Endothelial cell of umbilical vein (primary cell): ENCODE measurements around the gene RAB10. TPM values are rescaled to one million over a fixed set of nuclear protein-coding genes. Genes with fewer than 3 reads are reported as not detected.

Experiments used
- BruUV-seq: library from RNA; stranded (reverse); fragments of 400-500 nt; replicated peaks from 2 replicates; lab custom pipeline; 2021; lab: Mats Ljungman, UMichigan
- CTCF ChIA-PET: fragments of 300-600, 350-600 bp; sonication (Branson Sonifier 250); formaldehyde crosslinking; loops from one replicate; lab custom pipeline; 2021; ENCODE audit warnings: antibody characterized with exemption, inconsistent platforms; lab: Charles Lee
- POLR2A ChIA-PET: fragments of 300-600, 350-600 bp; sonication (Branson Sonifier 250); formaldehyde crosslinking; loops from one replicate; lab custom pipeline; 2021; ENCODE audit warnings: antibody characterized with exemption, inconsistent platforms; lab: Charles Lee
- DNase-seq: peaks from one replicate; pipeline ENCODE4 v3.0.0-alpha.2; 2011; ENCODE audit warnings: low read depth, low spot score
- FAIRE-seq: peaks from 2 replicates; lab custom pipeline; 2011; peaks lifted over from hg19 to GRCh38; lab: Jason Lieb, UNC
- H2AFZ ChIP-seq: 2 replicates; pipeline ENCODE4 v1.6.0; 2012; ENCODE audit warnings: low read depth, low read length, control low read depth, inconsistent platforms
- H3K27ac ChIP-seq: 2 replicates; pipeline ENCODE4 v1.5.1; 2011; ENCODE audit warnings: low read depth, mild to moderate bottlenecking, control low read depth, low read length, moderate library complexity; ENCODE audit not compliant: insufficient read depth
- H3K27me3 ChIP-seq, 2 experiments: 2 replicates each; pipeline versions ENCODE4 v1.6.0 to v1.6.1; 2011; ENCODE audit warnings: low read length in 2 of 2, mixed read lengths in 1 of 2; ENCODE audit not compliant: control insufficient read depth in 2 of 2, insufficient read depth in 2 of 2
- H3K36me3 ChIP-seq, 2 experiments: 2 replicates in 1 of 2; 3 replicates in 1 of 2; pipeline ENCODE4 v1.5.1; 2011; ENCODE audit warnings: low read length in 2 of 2, mild to moderate bottlenecking in 1 of 2, moderate library complexity in 1 of 2; ENCODE audit not compliant: control insufficient read depth in 2 of 2, insufficient read depth in 2 of 2; ENCODE audit errors: extremely low read depth in 1 of 2
- H3K4me1 ChIP-seq: 3 replicates; pipeline ENCODE4 v1.5.1; 2011; ENCODE audit warnings: mild to moderate bottlenecking, low read length; ENCODE audit not compliant: control insufficient read depth, insufficient read depth; ENCODE audit errors: extremely low read depth
- H3K4me2 ChIP-seq: 2 replicates; pipeline ENCODE4 v1.6.1; 2011; ENCODE audit warnings: low read length, control low read depth, mixed read lengths; ENCODE audit not compliant: insufficient read depth
- H3K4me3 ChIP-seq, 3 experiments: fragments of 200-600 bp in 1 of 3; sonication (generic), shearing (Covaris generic) in 1 of 3; replicated peaks in 1 of 3; 2 replicates each; pipeline ENCODE4 v1.5.1; 2011 to 2016; ENCODE audit warnings: control low read depth in 3 of 3, low read length in 3 of 3, mild to moderate bottlenecking in 2 of 3, inconsistent platforms in 1 of 3, low read depth in 1 of 3, moderate library complexity in 1 of 3; ENCODE audit not compliant: insufficient read depth in 1 of 3
- H3K79me2 ChIP-seq: 2 replicates; pipeline ENCODE4 v1.6.0; 2012; ENCODE audit warnings: low read length, inconsistent platforms; ENCODE audit not compliant: control insufficient read depth, insufficient read depth
- H3K9ac ChIP-seq: replicated peaks from 2 replicates; pipeline ENCODE3; 2011; ENCODE audit warnings: low read length, control low read depth; ENCODE audit not compliant: insufficient read depth; ENCODE audit errors: extremely low read depth
- H3K9me1 ChIP-seq: replicated peaks from 3 replicates; pipeline ENCODE4 v1.6.0; 2011; ENCODE audit warnings: mild to moderate bottlenecking, low read length; ENCODE audit not compliant: control insufficient read depth, insufficient read depth; ENCODE audit errors: extremely low read depth
- H3K9me3 ChIP-seq: replicated peaks from 2 replicates; pipeline ENCODE4 v1.5.1; 2012; ENCODE audit warnings: low read length, inconsistent platforms; ENCODE audit not compliant: control insufficient read depth, insufficient read depth
- H4K20me1 ChIP-seq: replicated peaks from 2 replicates; pipeline ENCODE3; 2011; ENCODE audit warnings: mild to moderate bottlenecking, low read length; ENCODE audit not compliant: control insufficient read depth, insufficient read depth; ENCODE audit errors: extremely low read depth
- CTCF ChIP-seq, 2 donors: IDR thresholded peaks; 1 replicate in 1 of 2; 2 replicates in 1 of 2; pipeline ENCODE4 v1.5.1; 2011; ENCODE audit warnings: low read length in 2 of 2, mild to moderate bottlenecking in 2 of 2, moderate library complexity in 2 of 2, control low read depth in 1 of 2, inconsistent platforms in 1 of 2, low read depth in 1 of 2; ENCODE audit not compliant: insufficient read depth in 1 of 2; ENCODE audit errors: extremely low read depth in 1 of 2
- EZH2 ChIP-seq: IDR thresholded peaks from 2 replicates; pipeline ENCODE4 v1.6.1; 2012; ENCODE audit warnings: borderline replicate concordance, low read depth, mild to moderate bottlenecking, moderate library complexity, low read length, inconsistent platforms; ENCODE audit not compliant: severe bottlenecking
- FOS ChIP-seq: IDR thresholded peaks from 2 replicates; pipeline ENCODE4 v1.6.1; 2011; ENCODE audit warnings: mild to moderate bottlenecking, low read length, moderate library complexity, borderline replicate concordance; ENCODE audit not compliant: insufficient read depth
- GATA2 ChIP-seq: IDR thresholded peaks from 2 replicates; pipeline ENCODE4 v1.7.0; 2011; ENCODE audit warnings: low read depth, mild to moderate bottlenecking, moderate library complexity, mixed read lengths, low read length; ENCODE audit not compliant: insufficient read length, insufficient read depth
- JUN ChIP-seq: IDR thresholded peaks from 2 replicates; pipeline ENCODE4 v1.6.1; 2011; ENCODE audit warnings: borderline replicate concordance, low read depth; ENCODE audit not compliant: insufficient read length, insufficient read depth
- MAX ChIP-seq: IDR thresholded peaks from 2 replicates; pipeline ENCODE4 v1.6.1; 2011; ENCODE audit not compliant: insufficient read depth, insufficient read length
- MYC ChIP-seq: IDR thresholded peaks from one replicate; pipeline ENCODE4 v1.6.1; 2011; ENCODE audit warnings: mild to moderate bottlenecking, low read depth, low read length
- POLR2A ChIP-seq: IDR thresholded peaks from 2 replicates; pipeline ENCODE4 v1.6.1; 2012; ENCODE audit warnings: low read depth, mild to moderate bottlenecking, control low read depth, low read length
- POLR2AphosphoS5 ChIP-seq: IDR thresholded peaks from 2 replicates; pipeline ENCODE4 v1.6.1; 2012; ENCODE audit warnings: low read depth, mild to moderate bottlenecking, control low read depth, low read length, moderate library complexity; ENCODE audit not compliant: insufficient read depth
- dilution Hi-C: fragments of 300-500 bp; cut with MboI; formaldehyde crosslinking; loops from one replicate; pipeline ENCODE4 v1.15.0; 2019; ENCODE audit warnings: low sequenced_read_pairs; ENCODE audit not compliant: extremely low pct_ligation_motif_present
- intact Hi-C: fragments of 100-400 bp; cut with micrococcal nuclease; formaldehyde crosslinking; loops from one replicate; pipeline ENCODE4 v1.10.0; 2022
- polyA plus RNA-seq, 4 experiments: library from polyadenylated mRNA; depleted of rRNA in 3 of 4; stranded (reverse) in 3 of 4; unstranded in 1 of 4; fragments of >200 nt; gene quantifications; 2 replicates each; pipeline versions ENCODE4 v1.2.1 to v1.2.3, GENCODE V29; 2011 to 2012; ENCODE audit warnings: missing spikeins in 1 of 4
- total RNA-seq: library from RNA; stranded (reverse); gene quantifications from 2 replicates; pipeline ENCODE4 v1.2.3, GENCODE V29; 2021

Gene RAB10
- total and polyA plus RNA-seq, 2 donors (not counting 3 experiments of a cell fraction or from before 2014, with no cell fraction given), result 45.1 to 104 TPM

GRCh38 chr2:26013668-26014067, 20.2 kb upstream of the RAB10 start:
- H3K27me3 ChIP-seq, result no peaks in the 10 kb centered on the region
- DNase-seq (no peak), FAIRE-seq (no peak)
- H3K9me3 ChIP-seq, result no peaks in the 10 kb centered on the region
- POLR2A ChIA-PET, result no interaction called here
- dilution Hi-C loops (no loop called here), intact Hi-C loops (loop anchor here (2.0 kb wide), 1 partner anchor 53 kb away; no protein-coding TSS in a partner anchor)
- H3K4me3 ChIP-seq, result no peak overlapping the region
- no peaks in the 10 kb centered on the region for H3K79me2 ChIP-seq
- H3K36me3 ChIP-seq, result no peaks in the 10 kb centered on the region
- TF ChIP-seq JUN (no peak), FOS (no peak), EZH2 (no peak), POLR2A (no peak)
- no peak overlapping the region for H3K4me2 ChIP-seq
- no peak overlapping the region for H3K9ac ChIP-seq
- no peaks in the 10 kb centered on the region for H4K20me1 ChIP-seq
- H3K4me1 ChIP-seq, result peaks cover 26% of the 10 kb centered on the region
- no peak overlapping the region for H3K27ac ChIP-seq
- BruUV-seq, result no TSS peak
- no peak overlapping the region for H2AFZ ChIP-seq
- H3K9me1 ChIP-seq, result no peaks in the 10 kb centered on the region
- CTCF ChIA-PET, result interaction anchor here (1.1 to 2.0 kb wide), 2 partner anchors 9 to 12 kb away, joined by 3 to 6 read pairs; no protein-coding TSS in a partner anchor

DNA sequence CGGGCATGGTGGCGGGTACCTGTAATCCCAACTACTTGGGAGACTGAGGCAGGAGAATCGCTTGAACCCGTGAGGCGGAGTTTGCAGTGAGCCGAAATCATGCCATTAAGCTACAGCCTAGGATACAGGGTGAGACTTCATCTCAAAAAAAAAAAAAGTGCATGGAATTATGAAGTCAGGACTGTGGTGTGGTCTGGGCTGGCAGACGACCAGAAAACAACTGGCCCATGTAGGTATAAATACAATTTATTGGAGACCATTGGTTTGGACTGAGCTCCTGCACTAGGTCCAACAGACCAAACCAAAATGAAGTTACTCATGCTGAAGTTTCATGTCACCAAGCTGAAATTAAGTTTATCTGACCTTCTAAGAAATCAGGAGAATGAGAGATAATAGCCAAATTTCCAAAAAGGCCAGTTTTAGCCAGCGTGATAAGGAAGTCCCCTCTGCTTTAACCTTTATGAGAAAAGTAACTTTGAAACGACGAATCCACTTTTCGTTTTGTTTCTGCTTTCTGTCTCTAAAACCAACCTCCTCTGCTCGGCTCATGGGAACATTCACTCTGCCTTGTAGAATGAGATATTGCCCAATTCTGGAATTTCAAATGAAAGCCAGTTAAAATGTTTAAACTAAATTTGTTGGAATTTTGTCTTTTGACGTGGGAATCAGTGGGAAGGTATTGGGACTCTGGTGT, 17.7 kb upstream of the RAB10 start:
- Histone ChIP-seq H3K36me3 (no peaks in the 10 kb centered on the region), H3K27me3 (no peaks in the 10 kb centered on the region), H3K9me1 (no peaks in the 10 kb centered on the region), H3K4me2 (no peak overlapping the region), H3K27ac (no peak overlapping the region), H3K4me1 (peaks cover 18% of the 10 kb centered on the region), H3K9me3 (no peaks in the 10 kb centered on the region), H3K4me3 (no peak overlapping the region), H3K9ac (no peak overlapping the region), H4K20me1 (no peaks in the 10 kb centered on the region), H2AFZ (no peak overlapping the region), H3K79me2 (no peaks in the 10 kb centered on the region)
- ChIA-PET CTCF (interaction anchor here (1.0 to 1.2 kb wide), 2 partner anchors 19 to 71 kb away, joined by 3 read pairs; no protein-coding TSS in a partner anchor), POLR2A (no interaction called here)
- DNase-seq (no peak), FAIRE-seq (no peak)
- dilution Hi-C loops (no loop called here), intact Hi-C loops (no loop called here)
- TF ChIP-seq FOS (no peak), MYC (no peak), GATA2 (no peak), POLR2AphosphoS5 (no peak), EZH2 (no peak), JUN (no peak), MAX (no peak), CTCF (IDR thresholded peaks at IDR 0.05; ENCODE audit: extremely low read depth in 1 of 2, insufficient read depth in 1 of 2, low read depth in 1 of 2, low read length in 2 of 2) (no peak), POLR2A (no peak)
- no TSS peak for BruUV-seq
